ENCODE measurements around the gene COPG1. TPM values are rescaled to one million over a fixed set of nuclear protein-coding genes. Genes with fewer than 3 reads are reported as not detected.

COPG1 gene
- total and polyA plus RNA-seq, 2 experiments from 2014 or later: 50.0 to 106 TPM

DNA sequence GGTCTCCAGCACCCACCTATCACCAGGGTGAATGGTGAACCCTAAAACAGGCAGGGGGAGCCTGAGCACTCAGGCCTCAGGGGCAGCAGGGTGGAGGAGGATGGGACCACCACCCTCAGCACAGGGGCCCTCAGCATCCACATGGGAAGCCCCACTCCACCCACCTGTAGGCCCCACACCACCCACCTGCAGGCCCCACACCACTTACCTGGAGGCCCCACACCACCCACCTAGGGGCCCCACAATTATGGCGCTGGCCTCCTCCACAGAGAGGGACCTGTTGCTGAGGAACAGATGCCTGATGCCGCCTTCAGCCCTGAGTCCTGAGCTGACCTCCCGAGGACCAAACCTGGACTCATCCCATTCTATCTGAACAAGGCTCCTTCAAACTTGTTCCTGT is 76.0 kb downstream of the COPG1 start:
- Mint-ChIP-seq H3K36me3 (ENCODE audit: low read depth) (peaks cover 3% of the 10 kb centered on the region; the same call in 1 of the 3 replicates), H3K27ac (no peak overlapping the region), H3K9me3 (no peaks in the 10 kb centered on the region; the same call in 1 of the 3 replicates), H3K4me3 (no peak overlapping the region), H3K4me1 (no peaks in the 10 kb centered on the region), H3K27me3 (ENCODE audit: insufficient read depth, low read depth, poor library complexity) (peaks cover 8% of the 10 kb centered on the region)
- no peaks in the 10 kb centered on the region for H3K79me2 ChIP-seq (replicated peaks; ENCODE audit: insufficient read depth)
- no peaks in the 10 kb centered on the region for H3K9me2 ChIP-seq (ENCODE audit: insufficient read depth)
- H2AFZ ChIP-seq: no peak overlapping the region
- TF ChIP-seq JUNB (IDR thresholded peaks at IDR 0.05; ENCODE audit: unreplicated experiment) (no peak), NANOG (IDR thresholded peaks at IDR 0.05; ENCODE audit: borderline replicate concordance) (no peak)
- TF ChIP-seq, protein P1, sequence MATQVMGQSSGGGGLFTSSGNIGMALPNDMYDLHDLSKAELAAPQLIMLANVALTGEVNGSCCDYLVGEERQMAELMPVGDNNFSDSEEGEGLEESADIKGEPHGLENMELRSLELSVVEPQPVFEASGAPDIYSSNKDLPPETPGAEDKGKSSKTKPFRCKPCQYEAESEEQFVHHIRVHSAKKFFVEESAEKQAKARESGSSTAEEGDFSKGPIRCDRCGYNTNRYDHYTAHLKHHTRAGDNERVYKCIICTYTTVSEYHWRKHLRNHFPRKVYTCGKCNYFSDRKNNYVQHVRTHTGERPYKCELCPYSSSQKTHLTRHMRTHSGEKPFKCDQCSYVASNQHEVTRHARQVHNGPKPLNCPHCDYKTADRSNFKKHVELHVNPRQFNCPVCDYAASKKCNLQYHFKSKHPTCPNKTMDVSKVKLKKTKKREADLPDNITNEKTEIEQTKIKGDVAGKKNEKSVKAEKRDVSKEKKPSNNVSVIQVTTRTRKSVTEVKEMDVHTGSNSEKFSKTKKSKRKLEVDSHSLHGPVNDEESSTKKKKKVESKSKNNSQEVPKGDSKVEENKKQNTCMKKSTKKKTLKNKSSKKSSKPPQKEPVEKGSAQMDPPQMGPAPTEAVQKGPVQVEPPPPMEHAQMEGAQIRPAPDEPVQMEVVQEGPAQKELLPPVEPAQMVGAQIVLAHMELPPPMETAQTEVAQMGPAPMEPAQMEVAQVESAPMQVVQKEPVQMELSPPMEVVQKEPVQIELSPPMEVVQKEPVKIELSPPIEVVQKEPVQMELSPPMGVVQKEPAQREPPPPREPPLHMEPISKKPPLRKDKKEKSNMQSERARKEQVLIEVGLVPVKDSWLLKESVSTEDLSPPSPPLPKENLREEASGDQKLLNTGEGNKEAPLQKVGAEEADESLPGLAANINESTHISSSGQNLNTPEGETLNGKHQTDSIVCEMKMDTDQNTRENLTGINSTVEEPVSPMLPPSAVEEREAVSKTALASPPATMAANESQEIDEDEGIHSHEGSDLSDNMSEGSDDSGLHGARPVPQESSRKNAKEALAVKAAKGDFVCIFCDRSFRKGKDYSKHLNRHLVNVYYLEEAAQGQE (IDR thresholded peaks at IDR 0.05; ENCODE audit: unreplicated experiment): no peak
- TF ChIP-seq, protein P2, sequence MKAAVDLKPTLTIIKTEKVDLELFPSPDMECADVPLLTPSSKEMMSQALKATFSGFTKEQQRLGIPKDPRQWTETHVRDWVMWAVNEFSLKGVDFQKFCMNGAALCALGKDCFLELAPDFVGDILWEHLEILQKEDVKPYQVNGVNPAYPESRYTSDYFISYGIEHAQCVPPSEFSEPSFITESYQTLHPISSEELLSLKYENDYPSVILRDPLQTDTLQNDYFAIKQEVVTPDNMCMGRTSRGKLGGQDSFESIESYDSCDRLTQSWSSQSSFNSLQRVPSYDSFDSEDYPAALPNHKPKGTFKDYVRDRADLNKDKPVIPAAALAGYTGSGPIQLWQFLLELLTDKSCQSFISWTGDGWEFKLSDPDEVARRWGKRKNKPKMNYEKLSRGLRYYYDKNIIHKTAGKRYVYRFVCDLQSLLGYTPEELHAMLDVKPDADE (IDR thresholded peaks at IDR 0.05): no peak
- no peaks in the 10 kb centered on the region for H4K20me1 ChIP-seq (replicated peaks; ENCODE audit: insufficient read depth)
- H3K27ac ChIP-seq (ENCODE audit: low read depth): no peak overlapping the region
- H3K4me3 ChIP-seq: no peak overlapping the region
- DNase-seq (ENCODE audit: low spot score) (no peak), ATAC-seq (no peak)
- H3F3A ChIP-seq (replicated peaks; ENCODE audit: low read depth): no peaks in the 10 kb centered on the region
- no peaks in the 10 kb centered on the region for H3K27me3 ChIP-seq (ENCODE audit: insufficient read depth)
- no peaks in the 10 kb centered on the region for H3K36me3 ChIP-seq (ENCODE audit: insufficient read depth)
- H3K4me2 ChIP-seq: no peak overlapping the region
- H3K4me1 ChIP-seq (ENCODE audit: insufficient read depth): no peaks in the 10 kb centered on the region

DNA sequence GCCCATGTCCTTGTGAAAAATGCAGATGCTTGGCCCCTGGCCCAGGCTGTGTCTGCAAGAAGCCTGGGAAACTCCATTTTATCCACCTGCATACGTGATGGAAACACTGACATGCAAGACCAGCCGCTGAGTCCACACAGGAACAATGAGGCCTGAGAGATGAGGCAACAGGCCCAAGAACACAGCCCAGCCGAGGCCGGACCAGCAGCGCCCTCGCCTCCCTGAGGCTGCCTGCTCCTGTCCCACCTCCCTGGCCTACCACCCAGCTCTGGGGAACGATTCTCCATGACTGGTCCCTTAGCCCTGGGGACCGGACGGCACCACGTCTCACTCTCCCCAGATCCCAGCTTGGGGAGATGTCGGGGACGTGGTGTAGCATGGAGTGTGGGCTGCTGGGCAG is 76.7 kb downstream of the COPG1 start:
- H3K4me3 Mint-ChIP-seq: no peak overlapping the region
- Histone ChIP-seq H3K27me3 (ENCODE audit: insufficient read depth) (no peaks in the 10 kb centered on the region), H3K9me2 (ENCODE audit: insufficient read depth) (no peaks in the 10 kb centered on the region), H3K4me3 (no peak overlapping the region), H3K79me2 (replicated peaks; ENCODE audit: insufficient read depth) (no peaks in the 10 kb centered on the region), H3K4me1 (ENCODE audit: insufficient read depth) (no peaks in the 10 kb centered on the region), H4K20me1 (replicated peaks; ENCODE audit: insufficient read depth) (no peaks in the 10 kb centered on the region), H3K27ac (ENCODE audit: low read depth) (no peak overlapping the region), H3K36me3 (ENCODE audit: insufficient read depth) (no peaks in the 10 kb centered on the region), H3F3A (replicated peaks; ENCODE audit: low read depth) (no peaks in the 10 kb centered on the region), H2AFZ (no peak overlapping the region), H3K4me2 (no peak overlapping the region)
- DNase-seq (ENCODE audit: low spot score) (no peak), ATAC-seq (no peak)
- H3K4me1 Mint-ChIP-seq: no peaks in the 10 kb centered on the region
- H3K9me3 Mint-ChIP-seq: no peaks in the 10 kb centered on the region; the same call in 1 of the 3 replicates
- peaks cover 3% of the 10 kb centered on the region; the same call in 1 of the 3 replicates for H3K36me3 Mint-ChIP-seq (ENCODE audit: low read depth)
- TF ChIP-seq, protein P2 (IDR thresholded peaks at IDR 0.05): no peak
- TF ChIP-seq ZNF114 (CRISPR knock-in tag; IDR thresholded peaks at IDR 0.05): no peak
- no peak for TF ChIP-seq EZH2phosphoT487 (IDR thresholded peaks at IDR 0.05; ENCODE audit: unreplicated experiment)
- TF ChIP-seq CREB1 (CRISPR knock-in tag; IDR thresholded peaks at IDR 0.05; ENCODE audit: low read depth): no peak
- no peak for TF ChIP-seq STAT1 (IDR thresholded peaks at IDR 0.05; ENCODE audit: unreplicated experiment)
- TF ChIP-seq, protein P3, sequence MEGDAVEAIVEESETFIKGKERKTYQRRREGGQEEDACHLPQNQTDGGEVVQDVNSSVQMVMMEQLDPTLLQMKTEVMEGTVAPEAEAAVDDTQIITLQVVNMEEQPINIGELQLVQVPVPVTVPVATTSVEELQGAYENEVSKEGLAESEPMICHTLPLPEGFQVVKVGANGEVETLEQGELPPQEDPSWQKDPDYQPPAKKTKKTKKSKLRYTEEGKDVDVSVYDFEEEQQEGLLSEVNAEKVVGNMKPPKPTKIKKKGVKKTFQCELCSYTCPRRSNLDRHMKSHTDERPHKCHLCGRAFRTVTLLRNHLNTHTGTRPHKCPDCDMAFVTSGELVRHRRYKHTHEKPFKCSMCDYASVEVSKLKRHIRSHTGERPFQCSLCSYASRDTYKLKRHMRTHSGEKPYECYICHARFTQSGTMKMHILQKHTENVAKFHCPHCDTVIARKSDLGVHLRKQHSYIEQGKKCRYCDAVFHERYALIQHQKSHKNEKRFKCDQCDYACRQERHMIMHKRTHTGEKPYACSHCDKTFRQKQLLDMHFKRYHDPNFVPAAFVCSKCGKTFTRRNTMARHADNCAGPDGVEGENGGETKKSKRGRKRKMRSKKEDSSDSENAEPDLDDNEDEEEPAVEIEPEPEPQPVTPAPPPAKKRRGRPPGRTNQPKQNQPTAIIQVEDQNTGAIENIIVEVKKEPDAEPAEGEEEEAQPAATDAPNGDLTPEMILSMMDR (conservative IDR thresholded peaks at IDR 0.05; ENCODE audit: low read depth in 2 of 2): no peak
- H3K27me3 Mint-ChIP-seq (ENCODE audit: insufficient read depth, low read depth, poor library complexity): peaks cover 8% of the 10 kb centered on the region
- H3K27ac Mint-ChIP-seq: no peak overlapping the region
